ENCODE measurements around the gene OR10A3.
A peak's percentile ranks its signal among the peaks of the same experiment; 100 is the strongest.
"Not testable (repeated sequence)": the region's sequence is repeated elsewhere in the genome, so short reads cannot be mapped to it uniquely, and the experiment has no call there.

OR10A3 gene, protein sequence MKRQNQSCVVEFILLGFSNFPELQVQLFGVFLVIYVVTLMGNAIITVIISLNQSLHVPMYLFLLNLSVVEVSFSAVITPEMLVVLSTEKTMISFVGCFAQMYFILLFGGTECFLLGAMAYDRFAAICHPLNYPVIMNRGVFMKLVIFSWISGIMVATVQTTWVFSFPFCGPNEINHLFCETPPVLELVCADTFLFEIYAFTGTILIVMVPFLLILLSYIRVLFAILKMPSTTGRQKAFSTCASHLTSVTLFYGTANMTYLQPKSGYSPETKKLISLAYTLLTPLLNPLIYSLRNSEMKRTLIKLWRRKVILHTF
- 0 reads per million in 3 experiments for total RNA-seq

GRCh38 chr11:7941608-7942007 is at the start of gene OR10A3:
OR10A3 (minus strand) TSS chr11:7941708; CDS start chr11:7939520, 2,188 bp downstream.
- no peak for DNase-seq

- not testable (repeated sequence) for DNase-seq
Observed at GRCh38 chr11:7987560-7987883, 46.0 kb upstream of the OR10A3 start.

DNA sequence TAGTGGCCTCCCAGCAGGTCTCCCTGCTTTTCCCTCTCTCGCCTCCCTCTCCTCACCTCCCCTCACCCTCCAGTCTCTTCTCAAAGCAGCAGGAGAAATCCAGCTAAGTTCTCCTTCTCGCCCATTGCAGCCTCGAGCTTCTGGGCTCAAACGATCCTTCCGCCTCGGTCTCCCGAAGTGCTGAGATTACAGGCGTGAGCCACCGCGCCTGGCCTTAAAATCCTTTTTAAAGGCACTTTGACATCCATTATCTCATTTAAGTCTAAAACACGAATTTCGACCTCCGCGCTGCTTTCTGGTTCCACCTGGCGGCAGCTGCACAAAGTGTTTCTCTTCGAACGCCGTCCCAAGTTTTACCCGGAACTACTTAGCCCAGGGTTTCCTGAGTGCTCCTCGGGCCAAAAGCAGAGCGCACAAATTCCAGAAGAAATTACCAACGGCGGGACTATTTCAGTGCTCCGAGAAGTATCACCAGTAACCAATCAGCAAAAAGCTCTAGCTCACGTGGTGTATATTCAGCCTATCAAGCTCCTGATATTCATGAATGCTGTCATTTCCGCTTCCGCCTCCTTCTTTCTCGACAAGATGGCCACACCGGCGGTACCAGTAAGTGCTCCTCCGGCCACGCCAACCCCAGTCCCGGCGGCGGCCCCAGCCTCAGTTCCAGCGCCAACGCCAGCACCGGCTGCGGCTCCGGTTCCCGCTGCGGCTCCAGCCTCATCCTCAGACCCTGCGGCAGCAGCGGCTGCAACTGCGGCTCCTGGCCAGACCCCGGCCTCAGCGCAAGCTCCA is 45.5 kb upstream of the OR10A3 start, which contains the start of gene EIF3F:
EIF3F (plus strand) TSS at position 570 of the 792 bp plus-strand sequence; CDS start at position 586, 16 bp downstream.
- DNase-seq, result peak; percentile 96

DNA sequence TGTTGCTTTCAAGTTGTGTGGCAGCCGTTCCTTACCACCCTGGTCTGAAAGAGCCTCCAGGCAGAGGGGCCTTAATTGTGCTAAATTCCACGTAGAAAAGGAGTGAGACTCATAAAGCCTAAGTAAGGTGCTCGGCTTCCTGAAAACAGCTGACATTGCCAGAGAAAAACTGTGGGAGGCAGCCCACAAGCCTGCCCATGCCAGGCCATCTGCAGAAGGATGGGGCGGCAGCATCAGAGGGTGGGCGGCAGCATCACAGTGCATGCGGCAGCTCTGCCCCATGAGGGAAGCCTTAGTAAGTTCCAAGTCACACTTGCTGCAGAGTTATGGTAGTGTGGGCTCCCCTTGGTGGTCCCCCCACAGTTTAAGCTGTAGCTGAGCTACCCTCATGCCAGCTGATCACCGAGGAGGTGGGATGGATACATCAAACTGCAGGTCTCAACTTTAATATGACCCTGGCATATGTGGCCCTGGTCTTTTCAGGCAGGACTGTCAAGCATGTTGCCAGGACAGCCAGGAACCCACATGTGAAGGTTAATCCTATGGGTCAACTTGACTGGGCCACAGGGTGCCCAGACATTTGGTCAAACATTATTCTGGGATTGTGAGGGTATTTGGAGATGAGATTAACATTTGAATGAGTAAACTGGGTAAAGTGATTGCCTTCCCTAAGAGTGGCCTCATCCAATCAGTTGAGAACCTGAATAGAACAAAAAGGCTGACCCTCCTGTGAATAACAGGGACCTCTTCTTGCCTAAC is 42.5 kb upstream of the OR10A3 start:
- DNase-seq, result no peak

GRCh38 chr11:7982582-7983119 is 41.1 kb upstream of the OR10A3 start:
- no peak for DNase-seq

- no peak for DNase-seq
Observed at GRCh38 chr11:7981619-7982157, 40.2 kb upstream of the OR10A3 start.

DNA sequence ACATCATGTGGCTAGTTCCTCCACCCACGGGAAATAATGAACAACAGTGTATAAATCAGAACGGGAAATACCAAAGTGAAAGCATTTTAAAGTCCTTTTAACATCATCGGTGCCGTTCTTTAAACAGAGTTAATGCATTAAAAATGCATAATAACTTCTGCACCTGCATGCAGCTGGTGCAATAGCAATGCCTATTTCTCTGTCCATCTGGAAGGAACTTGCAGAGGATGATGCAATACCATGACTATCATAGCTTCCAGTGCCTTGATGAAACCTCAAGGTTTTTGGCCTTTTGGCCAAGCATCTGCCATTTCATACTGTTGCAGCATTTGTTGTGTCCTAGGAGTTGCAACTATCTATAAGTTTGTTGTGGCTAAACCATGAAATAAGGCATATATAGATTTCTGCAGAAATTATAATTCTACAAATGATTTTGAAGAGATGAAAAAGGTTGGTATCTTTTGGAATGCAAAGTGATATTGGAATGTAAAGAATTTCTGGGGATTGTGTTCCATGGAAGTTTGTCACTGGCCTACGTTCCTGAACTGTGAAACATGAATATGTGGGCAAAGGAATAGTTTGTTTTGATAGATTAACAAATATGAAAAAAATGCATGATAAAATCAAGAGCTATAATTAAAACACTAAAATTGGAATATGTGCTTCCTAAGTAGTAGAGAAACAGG is 35.9 kb upstream of the OR10A3 start:
- DNase-seq, result no peak

GRCh38 chr11:7974668-7975067 is 33.2 kb upstream of the OR10A3 start:
- DNase-seq, result no peak

- no peak for DNase-seq
Observed at GRCh38 chr11:7973011-7973410, 31.5 kb upstream of the OR10A3 start.

DNA sequence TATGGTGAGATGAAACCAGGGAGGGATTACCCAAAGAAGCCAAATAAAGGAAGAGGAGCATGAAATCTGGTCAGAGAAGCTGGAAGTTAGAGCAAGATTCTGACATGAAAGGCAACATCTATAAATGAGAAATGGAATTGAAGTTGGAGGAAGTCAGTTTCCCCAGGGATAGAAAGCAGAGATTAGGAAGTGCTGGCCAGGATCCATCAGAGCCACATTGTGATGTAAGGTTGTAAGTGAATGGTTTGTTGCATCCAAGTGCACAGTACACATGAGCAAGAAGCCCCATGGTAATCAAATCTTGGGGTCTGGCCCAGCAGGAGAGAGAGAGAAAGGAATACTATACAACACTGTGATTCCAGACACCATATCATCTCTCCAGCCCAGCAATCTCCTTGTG is 30.3 kb upstream of the OR10A3 start:
- DNase-seq, result no peak

DNA sequence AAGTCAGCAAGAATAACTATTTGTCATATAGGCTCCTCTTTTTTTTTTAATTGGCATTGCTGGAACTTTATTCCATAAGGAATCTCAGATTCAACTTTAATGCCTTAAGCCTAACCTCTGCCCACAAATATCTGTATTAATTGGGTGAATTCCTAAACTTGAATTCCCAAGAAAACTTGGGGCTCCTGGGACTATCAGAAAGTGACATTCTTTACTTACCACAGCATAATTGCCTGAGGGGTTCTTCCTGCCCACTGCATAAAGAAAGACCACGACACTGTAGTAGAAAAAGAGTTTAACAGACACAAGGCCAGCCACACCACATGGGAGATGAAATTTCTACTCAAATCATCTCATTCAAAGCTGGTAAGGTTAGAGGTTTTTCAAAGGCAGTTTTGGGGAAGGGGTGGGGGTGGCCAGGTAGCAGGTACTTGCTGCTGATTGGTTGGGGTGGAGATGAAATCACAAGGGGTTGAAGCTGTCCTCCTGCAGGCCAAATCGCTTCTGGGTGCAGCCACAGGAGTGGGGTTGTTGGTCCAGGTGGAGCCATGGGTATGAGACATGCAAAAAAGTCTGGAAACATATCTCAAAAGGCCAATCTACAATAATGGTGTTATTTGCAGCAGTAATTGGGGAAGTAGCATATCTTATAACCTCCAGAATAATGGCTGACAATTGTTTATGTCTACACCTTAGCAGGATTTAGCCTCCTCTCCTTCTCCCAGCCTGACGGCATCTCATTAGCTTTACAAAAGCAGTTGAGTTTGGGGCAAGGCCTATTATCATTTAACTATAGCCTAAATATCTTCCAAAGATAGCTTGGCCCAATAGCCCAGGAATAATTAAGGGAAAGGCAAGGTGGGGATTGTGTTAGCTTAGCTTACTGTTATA is 28.5 kb upstream of the OR10A3 start:
- no peak for DNase-seq

GRCh38 chr11:7968686-7969085 is 27.2 kb upstream of the OR10A3 start:
- DNase-seq, result no peak

- DNase-seq, result no peak
Observed at GRCh38 chr11:7967826-7968225, 26.3 kb upstream of the OR10A3 start.

- DNase-seq, result no peak
Observed at GRCh38 chr11:7967097-7967496, 25.6 kb upstream of the OR10A3 start.

- DNase-seq, result no peak
Observed at GRCh38 chr11:7965386-7965785, 23.9 kb upstream of the OR10A3 start, which contains the start of gene NLRP10. NLRP10 (minus strand) TSS chr11:7965447; CDS start chr11:7963495, 1,952 bp downstream.

- no peak for DNase-seq
Observed at GRCh38 chr11:7964873-7965272, 23.4 kb upstream of the OR10A3 start.

GRCh38 chr11:7964261-7964660 is 22.8 kb upstream of the OR10A3 start:
- DNase-seq, result no peak

- DNase-seq, result no peak
Observed at GRCh38 chr11:7955191-7955590, 13.7 kb upstream of the OR10A3 start.

- no peak for DNase-seq
Observed at GRCh38 chr11:7949934-7950333, 8.4 kb upstream of the OR10A3 start.

GRCh38 chr11:7944123-7944522 is 2.6 kb upstream of the OR10A3 start:
- DNase-seq, result no peak

DNA sequence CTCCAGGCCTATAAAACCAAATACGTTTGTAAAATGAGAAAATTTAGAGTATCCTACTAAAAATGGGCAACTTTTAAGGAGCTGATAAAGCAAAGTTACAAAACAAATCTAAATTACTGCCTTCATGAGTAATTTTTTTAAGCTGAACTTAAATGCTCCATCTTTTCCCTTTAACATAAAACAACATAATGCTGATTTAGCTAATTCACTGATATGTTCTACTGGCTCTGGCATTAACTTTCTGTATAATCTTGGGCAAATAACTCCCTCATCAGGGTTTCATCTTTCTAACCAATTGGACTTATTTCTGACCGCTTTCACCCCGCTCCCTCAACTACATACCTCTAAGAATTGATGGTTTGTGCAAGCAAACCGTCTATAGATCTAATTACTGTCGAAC is 362 bp downstream of the OR10A3 start:
- no peak for DNase-seq
